ENCODE measurements around the gene COQ6.
"Not testable (repeated sequence)": the region's sequence is repeated elsewhere in the genome, so short reads cannot be mapped to it uniquely, and the experiment has no call there.

COQ6 gene

DNA sequence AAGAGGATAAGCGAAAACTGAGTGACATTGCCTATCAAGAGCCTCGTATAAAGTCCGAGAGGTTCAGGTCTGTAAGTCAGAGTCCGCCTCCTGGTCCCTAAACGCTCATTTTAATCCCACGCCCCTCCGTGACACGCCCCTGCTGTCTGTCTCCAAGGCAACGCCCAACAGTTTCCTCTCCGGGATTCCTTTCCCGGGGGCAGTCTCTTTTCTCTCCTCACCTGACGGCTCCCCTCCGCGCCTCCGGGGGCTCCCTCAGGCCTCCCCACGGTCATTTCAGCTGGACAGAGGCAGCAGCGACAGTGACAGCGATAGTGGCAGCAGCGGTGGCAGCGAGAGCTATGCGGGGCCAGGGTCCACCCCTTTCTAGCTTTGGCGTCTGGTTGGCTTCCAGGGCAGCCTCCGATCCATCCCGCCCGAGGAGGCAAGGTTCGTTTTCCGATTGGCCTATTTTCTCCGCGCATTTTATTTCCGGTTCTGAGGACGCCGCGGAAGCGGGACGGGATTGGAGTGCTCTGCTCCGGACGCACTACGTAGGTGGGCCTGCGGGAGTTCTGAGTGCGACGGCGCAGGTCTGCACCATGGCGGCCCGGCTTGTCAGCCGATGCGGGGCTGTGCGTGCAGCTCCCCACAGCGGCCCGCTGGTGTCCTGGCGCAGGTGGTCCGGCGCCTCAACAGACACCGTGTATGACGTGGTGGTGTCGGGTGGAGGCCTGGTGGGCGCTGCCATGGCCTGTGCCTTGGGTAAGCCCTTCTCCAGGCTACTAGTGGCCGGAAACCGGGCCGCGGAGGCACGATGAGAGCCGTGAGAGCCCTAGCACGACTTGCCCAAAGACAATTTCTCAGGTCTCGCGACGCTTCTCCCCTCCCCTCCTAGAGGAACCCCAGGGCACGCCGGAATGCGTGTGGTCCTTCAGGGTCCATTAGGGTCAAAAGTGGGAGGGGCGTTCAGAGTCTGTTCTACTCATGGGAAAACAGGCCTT lies at the start of gene COQ6, which contains the start of gene FAM161B:
Gene COQ6, plus strand, starts transcription at position 551 of the 983 bp plus-strand sequence. Its CDS starts 31 bp downstream, at position 582.
Gene FAM161B, minus strand, starts transcription at position 343 of the 983 bp plus-strand sequence. Its CDS starts 68 bp downstream, at position 275.
- DNase-seq = peak; percentile 94

DNA sequence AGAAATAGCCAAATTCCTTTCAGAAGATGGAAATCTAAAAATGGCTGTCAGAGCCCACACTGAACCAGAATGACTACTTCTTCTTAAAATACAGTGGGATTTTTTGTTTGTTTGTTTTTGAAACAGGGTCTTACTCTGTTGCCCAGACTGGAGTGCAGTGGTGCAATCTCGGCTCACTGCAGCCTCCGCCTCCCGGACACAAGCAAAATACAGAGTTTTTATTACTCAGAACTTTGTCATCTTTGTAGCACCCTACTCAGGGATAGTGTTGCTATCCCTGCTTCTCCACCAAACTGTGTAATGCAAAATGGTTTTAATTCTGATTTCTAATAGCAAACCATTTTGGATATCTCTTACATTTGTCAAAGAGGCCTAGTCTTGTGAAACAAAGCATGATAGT lies 47.1 kb upstream of the COQ6 start:
- no peak for DNase-seq

DNA sequence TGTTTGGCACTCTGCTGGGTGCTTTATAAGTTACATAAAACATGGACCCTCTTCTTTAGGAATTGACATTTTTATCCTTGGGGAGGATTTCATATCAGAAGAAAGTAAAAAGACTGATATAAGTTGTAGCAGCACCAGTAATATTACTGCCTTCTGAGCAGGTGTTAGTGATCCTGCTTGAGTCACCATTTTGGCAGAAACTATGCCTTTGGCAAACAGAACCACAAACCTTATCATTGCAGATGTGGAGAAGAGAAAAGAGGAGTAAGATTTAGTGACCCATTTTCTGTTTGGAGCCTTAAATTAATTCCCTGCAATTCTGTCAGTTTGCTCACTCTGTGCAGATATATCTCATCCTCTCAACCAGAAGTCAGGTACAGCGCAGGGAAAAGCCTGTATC lies 40.4 kb upstream of the COQ6 start:
- no peak for DNase-seq

DNA sequence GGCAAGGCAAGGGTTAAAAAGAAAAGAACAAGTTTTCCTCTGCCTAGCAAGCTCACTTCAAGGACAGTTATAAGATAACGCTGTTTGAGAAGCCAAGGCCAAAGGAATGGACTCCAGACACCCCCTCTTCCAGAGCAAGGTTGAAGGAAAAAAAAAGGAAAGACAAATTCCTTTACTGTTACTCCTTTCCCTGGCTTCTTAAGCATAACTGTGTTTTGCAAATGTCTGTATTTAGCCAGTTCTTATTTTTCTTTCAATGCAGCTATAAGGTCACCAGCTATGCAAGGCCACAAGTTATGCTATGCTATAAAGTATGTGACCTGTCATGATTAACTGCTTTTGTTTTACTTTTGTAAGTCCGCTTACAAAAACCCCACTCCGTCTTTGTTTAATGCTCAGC lies 36.8 kb upstream of the COQ6 start:
- no peak for DNase-seq

DNA sequence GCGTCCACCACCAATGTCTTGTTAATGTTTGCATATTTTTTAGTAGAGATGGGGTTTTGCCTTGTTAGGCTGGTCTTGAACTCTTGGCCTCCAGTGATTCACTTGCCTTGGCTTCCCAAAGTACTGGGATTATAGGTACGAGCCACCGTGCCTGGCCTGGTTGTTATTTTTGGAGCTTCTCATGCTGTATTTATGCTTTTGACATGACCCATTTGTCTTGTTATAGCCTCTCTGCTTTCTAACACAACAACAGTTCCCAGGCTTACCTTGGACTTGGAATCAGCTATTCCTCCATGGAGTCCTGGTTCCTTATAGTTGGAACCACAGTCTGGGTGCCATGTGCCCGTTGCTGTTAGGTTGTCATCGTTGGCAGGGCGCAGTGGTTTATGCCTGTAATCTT lies 33.8 kb upstream of the COQ6 start:
- no peak for DNase-seq

DNA sequence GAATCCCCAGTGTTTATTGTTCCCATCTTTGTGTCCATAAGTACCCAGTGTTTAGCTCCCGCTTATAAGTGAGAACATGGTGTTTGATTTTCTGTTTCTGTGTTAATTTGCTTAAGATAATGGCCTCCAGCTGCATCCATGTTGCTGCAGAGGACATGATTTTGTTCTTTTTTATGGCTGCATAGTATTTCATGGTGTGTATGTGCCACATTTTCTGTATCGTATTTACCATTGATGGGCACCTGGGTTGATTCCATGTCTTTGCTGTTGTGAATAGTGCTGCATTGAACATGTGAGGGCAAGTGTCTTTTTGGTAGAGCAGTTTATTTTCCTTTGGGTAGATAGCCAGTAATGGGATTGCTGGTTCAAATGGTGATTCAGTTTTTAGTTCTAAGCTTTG lies 30.6 kb upstream of the COQ6 start:
- not testable (repeated sequence) for DNase-seq

DNA sequence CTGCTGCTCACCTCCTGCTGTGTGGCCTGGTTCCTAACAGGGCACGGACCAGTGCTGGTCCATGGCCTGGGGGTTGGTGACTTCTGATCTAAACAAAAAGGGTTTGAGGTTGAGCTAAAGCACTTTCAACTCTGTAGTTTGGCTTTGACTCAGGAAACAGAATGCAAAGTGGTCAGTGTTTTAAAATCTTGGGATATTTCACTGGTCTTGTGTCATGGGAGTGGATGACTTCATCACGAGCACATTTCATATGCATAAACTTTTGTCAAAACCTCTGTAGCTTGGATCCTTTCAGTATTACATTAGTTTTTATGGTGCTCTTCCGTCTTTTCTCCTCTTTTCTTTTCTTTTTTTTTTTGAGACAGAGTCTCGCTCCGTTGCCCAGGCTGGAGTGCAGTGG lies 25.8 kb upstream of the COQ6 start:
- DNase-seq = no peak

DNA sequence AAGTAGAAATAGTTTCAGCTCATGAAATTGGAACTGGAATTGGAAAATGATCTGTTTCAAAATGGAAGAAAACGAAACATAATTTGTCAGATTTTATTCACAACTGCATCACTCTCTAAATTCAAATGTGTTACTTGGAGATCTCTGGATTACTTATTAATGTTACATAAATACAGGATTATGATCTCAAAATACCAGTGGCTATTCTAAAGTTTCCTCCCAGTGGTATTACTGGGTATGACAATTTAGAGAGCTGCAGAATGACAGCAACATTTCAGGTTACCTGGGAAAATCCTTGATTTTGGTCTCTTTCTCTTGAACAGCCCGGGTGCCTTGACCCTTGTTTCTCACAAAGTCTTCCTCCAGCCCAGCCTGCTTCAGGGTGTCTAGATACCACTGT lies 14.4 kb upstream of the COQ6 start:
- no peak for DNase-seq

DNA sequence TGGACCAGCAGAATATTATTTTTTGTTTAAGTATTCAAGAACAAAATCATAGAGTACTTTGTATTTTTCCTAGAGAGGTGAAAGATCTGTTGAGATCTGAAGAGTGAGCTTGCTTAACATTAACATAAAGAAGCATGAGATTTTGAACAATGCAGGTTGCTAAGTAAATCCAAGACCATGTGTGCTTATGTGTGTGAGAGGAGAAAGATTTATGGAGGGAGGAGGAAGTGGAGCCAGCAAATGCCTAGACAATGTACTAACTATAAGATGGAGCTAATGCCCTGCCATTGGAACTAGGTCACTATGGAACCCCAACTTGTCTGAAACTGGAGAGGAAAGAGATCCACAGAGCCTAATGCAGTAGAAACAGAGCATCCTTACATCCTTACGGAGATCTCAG lies 13.6 kb upstream of the COQ6 start:
- no peak for DNase-seq

DNA sequence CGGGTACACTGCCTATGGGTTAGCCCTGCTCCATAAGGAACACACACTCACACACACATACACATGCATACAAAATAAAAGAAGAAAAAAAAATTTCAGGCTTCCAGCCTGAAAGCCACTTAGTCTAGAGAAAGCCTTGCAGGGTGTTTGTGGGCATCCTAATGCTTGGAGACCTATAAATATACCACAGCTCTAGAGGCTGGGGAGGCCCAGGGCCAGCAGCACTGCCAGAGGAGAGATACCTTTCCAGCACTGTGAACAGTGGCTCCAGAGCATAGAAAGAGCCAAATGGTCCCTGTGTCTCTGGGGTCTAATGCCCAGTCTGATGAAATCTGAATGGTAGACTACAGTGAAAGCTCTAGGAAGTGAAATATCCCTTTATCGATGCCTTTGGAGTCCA lies 13.1 kb upstream of the COQ6 start:
- DNase-seq = no peak

DNA sequence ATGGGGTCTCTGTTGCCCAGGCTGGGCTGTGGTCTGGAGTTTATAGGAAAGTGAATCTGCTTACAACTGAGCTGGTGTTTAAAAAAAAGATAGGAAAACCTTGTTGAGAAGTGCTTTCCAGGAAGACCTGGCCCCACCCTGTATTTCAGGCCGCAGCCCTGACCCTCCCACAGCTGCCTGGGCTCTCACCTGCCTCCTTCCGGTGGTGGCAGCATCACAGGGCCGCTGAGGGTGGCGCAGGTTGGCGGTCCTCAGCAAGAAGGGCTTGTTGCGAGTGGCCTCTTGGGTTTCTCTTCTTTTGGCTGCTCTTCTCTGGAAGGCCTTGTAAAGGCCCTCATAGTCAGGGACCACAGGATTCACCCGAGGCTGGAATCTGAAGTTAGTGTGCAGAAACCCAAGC lies 7.9 kb upstream of the COQ6 start:
- DNase-seq = no peak

DNA sequence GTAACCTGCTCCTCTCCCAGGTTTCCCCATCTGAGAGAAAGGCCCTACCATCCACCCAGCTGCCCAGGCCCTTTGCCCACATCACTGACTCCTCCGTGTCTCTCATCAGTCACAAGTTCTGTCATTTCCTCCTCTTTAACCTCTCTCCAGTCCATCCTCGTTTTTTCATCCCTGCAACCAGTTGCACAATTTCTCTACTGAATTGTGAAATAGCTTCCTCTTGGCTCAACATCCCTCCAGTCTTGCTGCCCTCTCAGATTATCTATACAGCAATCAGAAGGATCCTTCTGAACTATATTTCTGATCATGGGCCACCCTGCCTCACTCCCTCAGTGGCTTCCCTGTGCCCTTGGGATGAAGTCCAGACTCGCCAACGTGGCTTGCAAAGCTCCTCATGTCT lies 7.0 kb upstream of the COQ6 start:
- no peak for DNase-seq

DNA sequence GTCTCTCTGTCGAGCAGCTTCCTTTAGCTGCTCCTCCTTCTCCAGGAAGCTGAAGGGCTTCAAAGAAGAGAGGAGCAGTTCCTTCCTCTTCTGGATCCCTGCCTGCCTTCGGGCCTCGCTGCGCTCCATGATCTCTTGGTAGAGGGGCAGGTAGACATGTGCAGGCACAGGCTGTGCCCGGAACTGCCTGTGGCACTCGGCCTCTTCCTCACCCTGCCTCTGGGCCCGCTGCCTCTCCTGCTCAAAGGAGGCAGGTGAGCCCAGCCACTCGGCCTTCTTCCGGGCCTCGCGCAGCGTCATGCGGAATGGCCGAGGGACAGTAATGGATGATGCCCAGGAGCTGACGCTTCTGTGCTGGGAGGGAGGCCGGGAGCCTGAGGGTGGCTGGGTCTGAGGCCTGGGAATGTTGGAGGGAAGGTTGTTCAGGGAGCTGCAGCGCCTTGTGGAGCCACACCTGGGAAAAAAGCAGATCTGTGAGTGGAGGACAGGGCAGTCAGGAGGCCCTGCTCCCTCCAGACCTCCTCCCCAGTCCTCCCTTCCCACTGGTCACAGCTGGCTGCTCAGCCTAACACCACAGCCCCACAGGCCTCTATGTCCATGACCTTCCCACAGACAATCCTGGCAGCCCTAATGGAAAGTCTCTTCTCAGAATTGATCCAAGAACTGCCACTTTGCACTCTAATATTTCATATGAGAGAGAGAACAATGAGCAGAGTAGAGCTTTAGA lies 5.5 kb upstream of the COQ6 start:
- DNase-seq = no peak

DNA sequence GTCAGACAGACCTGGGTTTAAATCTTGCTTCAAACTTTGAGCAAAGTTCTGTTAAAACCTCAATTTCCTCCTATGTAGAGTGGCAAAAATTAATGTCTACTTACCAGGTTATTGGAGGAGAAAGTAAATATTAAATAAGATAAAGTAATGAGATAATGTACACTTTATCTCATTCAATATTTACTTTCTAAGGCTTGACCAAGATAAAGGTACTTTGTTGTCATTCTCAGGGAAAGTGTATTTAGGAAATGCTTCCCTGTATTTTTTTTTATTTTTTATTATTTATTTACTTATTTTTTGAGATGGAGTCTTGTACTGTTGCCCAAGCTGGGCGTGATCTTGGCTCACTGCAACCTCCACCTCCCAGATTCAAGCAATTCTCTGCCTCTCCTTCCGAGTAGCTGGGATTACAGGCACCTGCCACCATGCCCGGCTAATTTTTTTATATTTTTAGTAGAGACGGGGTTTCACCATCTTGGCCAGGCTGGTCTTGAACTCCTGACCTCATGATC lies 4.9 kb upstream of the COQ6 start:
- DNase-seq = no peak

DNA sequence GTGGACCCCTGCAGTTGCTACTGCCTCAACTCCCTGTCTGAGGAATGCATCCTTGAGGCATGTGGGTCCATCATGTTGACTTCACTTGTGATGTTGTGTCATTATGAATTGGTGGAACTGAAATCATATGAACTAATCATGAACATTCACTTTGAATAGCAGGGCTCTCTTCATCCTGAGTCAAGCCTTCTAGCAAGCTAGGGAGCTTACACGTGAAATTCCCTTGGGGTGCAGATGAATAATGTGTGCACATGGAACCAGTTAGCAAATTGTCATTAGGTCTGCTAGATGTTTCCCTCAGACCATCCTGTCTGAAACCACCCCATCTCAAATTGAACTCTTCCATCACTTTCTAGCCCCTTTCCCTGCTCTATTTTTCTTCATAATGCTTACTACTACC lies 3.6 kb downstream of the COQ6 start:
- DNase-seq = no peak

DNA sequence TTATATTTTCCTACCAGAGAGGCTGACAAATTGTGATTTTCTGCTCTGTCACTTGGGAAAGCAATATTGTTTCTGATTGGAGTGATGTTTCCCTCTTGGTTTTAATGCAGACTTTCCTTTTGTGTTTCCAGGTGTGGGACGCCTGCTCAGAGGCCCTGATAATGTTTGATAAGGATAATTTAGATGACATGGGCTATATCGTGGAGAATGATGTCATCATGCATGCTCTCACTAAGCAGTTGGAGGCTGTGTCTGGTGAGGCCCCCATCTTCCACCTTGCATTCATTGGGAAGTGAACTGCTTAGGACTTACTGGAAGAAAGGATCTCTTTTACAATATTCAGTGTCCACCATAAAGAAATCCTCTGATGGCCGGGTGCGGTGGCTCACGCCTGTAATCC lies 5.6 kb downstream of the COQ6 start:
- DNase-seq = no peak

DNA sequence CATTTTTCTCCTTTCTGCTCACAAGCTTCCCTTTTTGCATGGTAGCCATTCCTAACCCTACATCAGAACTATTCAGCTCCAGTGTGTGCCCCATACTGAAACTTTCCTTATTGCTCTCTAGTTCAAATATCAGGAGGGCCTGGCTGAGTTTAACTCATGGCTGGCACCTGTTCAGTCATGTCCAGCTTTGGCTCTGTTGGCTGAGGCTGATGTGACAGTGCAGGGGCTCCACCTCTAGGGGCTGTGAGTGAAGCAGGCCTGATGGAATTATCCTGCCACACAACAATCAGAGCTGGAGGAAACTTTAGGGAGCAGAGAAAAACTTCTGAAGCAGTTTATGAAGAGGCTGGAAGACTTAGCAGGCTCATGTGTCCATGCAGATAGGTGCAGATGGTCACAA lies 8.5 kb downstream of the COQ6 start:
- no peak for DNase-seq

DNA sequence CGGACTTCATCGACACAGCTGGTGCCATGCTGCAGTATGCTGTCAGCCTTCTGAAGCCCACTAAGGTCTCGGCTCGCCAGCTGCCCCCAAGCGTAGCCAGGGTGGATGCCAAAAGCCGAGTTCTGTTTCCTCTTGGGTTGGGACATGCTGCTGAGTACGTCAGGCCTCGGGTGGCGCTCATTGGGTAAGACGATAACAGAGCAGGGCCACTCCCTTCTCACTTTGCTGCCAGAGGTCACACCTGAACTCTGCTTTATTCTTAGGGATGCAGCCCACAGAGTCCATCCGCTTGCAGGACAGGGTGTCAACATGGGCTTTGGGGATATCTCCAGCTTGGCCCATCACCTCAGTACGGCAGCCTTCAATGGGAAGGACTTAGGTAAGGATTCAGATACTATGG lies 11.1 kb downstream of the COQ6 start:
- no peak for DNase-seq

DNA sequence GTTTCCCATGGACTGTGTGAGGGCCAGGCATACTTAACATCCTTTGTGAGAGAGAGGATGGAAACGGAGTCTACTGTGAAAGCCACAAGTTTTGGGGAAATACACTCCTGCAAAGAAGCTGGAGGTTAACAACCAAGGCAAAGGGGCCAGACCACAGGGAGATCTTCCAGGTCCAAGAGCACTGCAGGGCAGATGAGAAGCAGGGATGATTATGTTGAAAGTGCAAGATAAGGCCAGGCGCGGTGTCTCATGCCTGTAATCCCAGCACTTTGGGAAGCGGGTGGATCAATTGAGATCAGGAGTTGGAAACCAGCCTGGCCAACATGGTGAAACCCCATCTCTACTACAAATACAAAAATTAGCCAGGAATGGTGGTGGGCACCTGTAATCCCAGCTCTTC lies 15.1 kb downstream of the COQ6 start:
- DNase-seq = no peak

DNA sequence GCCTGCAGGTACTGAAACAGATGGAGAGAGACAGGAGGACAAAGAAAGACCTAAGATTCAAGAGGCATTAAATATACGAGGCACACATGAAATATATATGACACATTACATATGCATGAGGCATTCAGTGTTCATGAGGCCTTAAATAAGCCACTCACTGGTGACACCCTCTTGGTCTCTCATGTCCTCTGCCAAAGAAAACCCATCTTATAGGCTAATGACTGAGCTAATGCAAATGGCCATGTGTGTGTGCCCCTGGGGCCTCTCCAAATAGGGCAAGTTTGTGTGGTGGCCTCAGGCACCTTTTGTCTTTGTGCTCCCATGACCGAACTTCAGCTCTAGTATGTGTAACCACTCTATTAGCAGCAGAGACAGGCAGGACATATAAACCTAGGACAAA lies 18.8 kb downstream of the COQ6 start:
- no peak for DNase-seq

DNA sequence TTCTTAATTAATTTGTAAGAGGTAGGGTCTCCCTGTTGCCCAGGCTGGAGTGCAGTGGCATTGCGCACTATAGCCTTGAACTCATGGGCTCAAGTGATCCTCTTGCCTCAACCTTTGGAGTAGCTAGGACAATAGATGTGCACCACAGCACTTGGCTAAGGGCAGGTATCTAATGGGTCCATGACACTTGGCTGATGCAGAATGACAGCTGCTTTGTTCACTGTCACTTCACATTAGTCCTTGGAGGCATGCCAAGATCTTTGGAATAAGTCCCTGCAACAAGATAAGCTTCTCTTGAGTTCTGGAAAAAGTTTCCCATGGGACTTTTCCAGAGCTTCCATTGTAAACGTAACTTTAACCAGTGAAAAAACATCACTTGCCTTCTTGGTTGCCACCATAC lies 23.4 kb downstream of the COQ6 start:
- no peak for DNase-seq

DNA sequence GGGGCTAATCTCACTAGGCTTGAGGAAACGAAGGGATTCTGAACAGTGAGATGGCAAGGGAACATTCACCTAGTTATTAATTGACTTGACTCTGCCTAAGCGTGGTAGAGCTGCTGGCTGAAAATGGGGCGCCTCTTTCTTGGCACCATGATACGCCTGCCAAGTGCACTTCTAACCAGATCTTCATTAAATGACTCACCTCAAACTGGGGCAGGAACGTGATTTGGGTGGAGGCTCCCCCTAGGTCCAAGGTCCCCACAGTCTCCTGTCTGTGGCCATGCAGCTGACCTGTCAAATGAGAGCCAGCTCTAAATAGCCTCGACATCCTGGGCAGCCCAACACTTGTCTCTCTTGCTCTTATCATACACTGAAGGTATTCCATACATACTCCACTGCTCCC lies 26.0 kb downstream of the COQ6 start:
- no peak for DNase-seq

DNA sequence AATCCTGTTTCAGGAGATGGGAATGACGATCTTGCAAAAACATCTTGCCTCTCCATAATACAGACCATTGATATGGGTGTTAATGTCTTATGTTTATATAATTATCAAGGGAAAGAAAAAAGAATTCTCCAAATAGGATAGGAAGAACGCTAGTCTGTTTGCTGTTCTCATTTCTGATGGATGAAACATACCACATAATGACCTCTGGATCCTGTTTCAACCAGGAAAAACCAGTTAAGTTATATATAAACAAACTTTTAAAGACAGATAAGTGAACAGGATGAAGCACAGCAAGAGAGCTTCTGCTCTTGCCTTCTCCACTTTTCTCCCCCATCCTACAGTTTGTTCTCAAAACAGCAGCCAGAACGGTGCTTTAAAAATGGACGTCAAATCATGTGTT lies 27.8 kb downstream of the COQ6 start:
- DNase-seq = no peak

DNA sequence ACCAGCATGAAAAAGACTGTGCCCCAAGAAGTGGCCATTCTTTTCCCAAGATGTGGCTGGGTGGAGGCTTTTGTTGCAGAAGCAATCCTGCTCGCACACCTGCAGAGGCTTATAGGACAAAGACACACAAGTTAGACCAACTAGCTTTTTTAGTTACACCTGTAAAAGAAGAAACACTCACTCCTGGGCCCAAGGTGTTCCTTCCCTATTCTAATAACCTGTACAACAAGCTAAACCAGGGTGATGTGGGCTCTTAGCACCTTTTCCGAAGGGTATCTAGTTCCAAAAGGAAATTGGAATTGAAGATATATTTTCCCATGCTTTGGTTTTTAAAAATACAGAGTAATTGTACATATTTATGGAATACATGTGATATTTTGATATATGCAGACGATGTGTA lies 38.0 kb downstream of the COQ6 start:
- DNase-seq = no peak

All from NCI-H748 treated with DMSO at 0.1 percent for 48 hours (cell line).